NCI-H1694 treated with DMSO at 0.1 percent for 48 hours (cell line): ENCODE results near the gene MTMR8.

ENCODE experiments used
- DNase-seq: peaks from one replicate; lab custom pipeline; 2025; lab: John Stamatoyannopoulos, UW

The MTMR8 gene

GRCh38 chrX:64306712-64307111, 88.5 kb downstream of the MTMR8 start:
- DNase-seq: no peak

- DNase-seq: no peak
Measured at GRCh38 chrX:64291123-64291522, 104.1 kb downstream of the MTMR8 start.

DNA sequence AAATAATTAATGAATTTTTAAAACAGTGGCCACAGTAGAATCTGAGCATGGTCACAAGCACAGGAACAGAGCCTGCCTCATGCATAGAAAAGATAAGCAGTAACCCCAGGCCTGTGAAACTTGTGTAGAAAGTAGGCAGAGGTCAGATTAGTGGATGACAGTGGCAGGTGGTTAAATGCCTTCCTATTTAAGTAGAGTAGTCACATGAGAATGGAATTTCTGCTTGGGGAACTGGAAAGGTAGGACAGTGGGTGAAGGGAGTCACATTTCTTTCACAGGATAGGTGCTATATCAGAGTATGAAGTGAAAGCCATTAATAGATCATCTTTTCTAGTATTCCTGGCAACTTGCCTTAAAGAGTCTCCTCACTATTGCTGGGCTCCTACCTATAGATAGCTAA, 130.0 kb downstream of the MTMR8 start:
- no peak for DNase-seq

DNA sequence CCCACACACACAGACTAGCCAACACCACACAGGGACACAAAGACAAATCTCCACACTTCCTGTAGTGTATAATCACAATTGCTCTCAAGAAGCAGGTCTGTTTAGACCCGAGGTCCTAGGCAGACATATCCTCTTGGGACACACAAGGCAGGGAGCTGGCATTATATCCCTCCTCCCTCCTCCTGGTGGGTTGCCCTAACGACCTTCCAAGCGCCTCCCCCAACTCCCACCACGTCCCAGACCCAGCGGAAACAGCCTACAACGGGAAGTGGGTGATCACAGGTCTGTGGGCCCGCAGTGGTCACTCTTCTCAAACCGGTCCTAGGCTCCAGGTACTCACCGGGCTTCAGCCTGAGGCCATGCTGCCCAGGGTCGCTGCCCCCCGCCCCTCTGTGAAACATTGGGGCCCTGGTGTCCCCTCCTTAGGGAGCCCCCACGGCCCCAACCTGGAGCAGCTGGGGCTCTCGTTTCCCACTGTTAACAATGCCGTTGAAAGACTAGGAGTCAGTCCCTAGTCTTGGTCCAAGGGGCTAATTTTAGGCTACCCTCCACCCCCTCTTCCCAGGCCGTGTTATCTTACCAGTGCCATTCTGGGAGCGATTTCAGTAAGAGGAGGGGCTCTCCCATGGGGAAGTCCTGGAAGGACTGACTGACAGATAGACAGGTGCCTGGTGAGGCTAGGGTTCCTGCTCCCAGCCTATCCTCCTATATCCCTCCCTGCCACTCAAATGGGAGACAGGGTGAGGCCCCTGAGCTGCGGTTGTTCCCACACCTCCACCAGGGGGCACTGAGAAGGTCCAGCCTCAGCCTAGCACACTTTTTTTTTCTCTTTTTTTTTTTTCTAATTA, 164.9 kb downstream of the MTMR8 start, which contains the start of gene ASB12:
Gene ASB12 (minus strand): TSS at position 485 of the 848 bp plus-strand sequence. CDS start 4,957 bp downstream, outside the sequence.
- no peak for DNase-seq

DNA sequence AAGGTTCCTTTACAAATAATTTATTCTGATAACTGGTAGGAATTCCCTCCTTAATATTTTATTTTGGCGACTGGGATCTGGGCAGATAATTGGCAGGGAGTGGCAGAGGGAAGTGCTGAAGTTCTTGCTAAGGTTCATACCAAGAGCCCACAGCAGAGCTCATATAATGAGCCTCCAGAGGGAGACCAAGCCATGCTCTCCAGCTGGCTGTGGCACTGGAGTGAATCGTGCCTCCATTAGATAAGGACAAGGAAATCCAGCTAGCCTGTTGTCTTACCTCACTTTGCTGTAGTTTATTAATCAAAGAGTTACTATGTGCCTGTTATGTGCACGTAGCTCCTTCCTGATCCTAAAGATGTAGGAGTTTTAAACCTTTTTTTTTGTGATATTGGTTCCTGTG, 166.1 kb downstream of the MTMR8 start:
- no peak for DNase-seq
